Mesenchymal stem cell (in vitro differentiated cells and primary cell): ENCODE data around the gene TMBIM6.

ENCODE experiments used
- DNase-seq: peaks from one replicate; pipeline ENCODE4 v3.0.0-alpha.2; 2013
- H2AFZ ChIP-seq: one replicate; pipeline ENCODE4 v1.6.1; 2013; ENCODE audit warnings: low read depth, mild to moderate bottlenecking, control low read depth, inconsistent platforms, low read length, moderate library complexity
- H2AK5ac ChIP-seq: 2 replicates; pipeline ENCODE4 v1.6.1; 2013; ENCODE audit warnings: low read length, moderate library complexity, mild to moderate bottlenecking, inconsistent platforms; ENCODE audit not compliant: severe bottlenecking
- H2BK120ac ChIP-seq: one replicate; pipeline ENCODE4 v1.6.1; 2013; ENCODE audit warnings: low read depth, mild to moderate bottlenecking, inconsistent platforms, low read length, moderate library complexity
- H2BK12ac ChIP-seq, 2 experiments: one replicate each; pipeline ENCODE4 v1.6.1; 2013; ENCODE audit warnings: inconsistent platforms in 2 of 2, low read length in 2 of 2, mild to moderate bottlenecking in 2 of 2, moderate library complexity in 2 of 2, control low read depth in 1 of 2
- H2BK15ac ChIP-seq: one replicate; pipeline ENCODE4 v1.6.1; 2013; ENCODE audit warnings: mild to moderate bottlenecking, low read depth, inconsistent platforms; ENCODE audit not compliant: poor library complexity, severe bottlenecking
- H2BK5ac ChIP-seq: 2 replicates; pipeline ENCODE4 v1.6.1; 2013; ENCODE audit warnings: low read depth, mild to moderate bottlenecking, low read length, control low read depth, inconsistent platforms; ENCODE audit not compliant: poor library complexity, severe bottlenecking
- H3K14ac ChIP-seq, 2 experiments: one replicate each; pipeline ENCODE4 v1.6.1; 2013; ENCODE audit warnings: inconsistent platforms in 2 of 2, low read length in 2 of 2, control low read depth in 1 of 2, mild to moderate bottlenecking in 1 of 2, moderate library complexity in 1 of 2
- H3K18ac ChIP-seq, 2 experiments: one replicate each; pipeline ENCODE4 v1.6.1; 2013; ENCODE audit warnings: inconsistent platforms in 2 of 2, low read length in 2 of 2, control low read depth in 1 of 2, low read depth in 1 of 2, mild to moderate bottlenecking in 1 of 2
- H3K23ac ChIP-seq, 2 experiments: one replicate each; pipeline ENCODE4 v1.6.1; 2013; ENCODE audit warnings: inconsistent platforms in 2 of 2, low read length in 2 of 2, mild to moderate bottlenecking in 2 of 2, moderate library complexity in 2 of 2, control low read depth in 1 of 2
- H3K27ac ChIP-seq: 2 replicates; pipeline ENCODE4 v1.5.1; 2013; ENCODE audit warnings: mild to moderate bottlenecking, moderate library complexity, low read length, control low read depth, inconsistent platforms; ENCODE audit not compliant: poor library complexity, severe bottlenecking
- H3K27me3 ChIP-seq, 2 experiments: 2 replicates each; pipeline versions ENCODE4 v1.6.1 to v1.7.0; 2013; ENCODE audit warnings: low read length in 2 of 2, mild to moderate bottlenecking in 2 of 2, moderate library complexity in 2 of 2, control low read depth in 1 of 2, inconsistent platforms in 1 of 2; ENCODE audit not compliant: control insufficient read depth in 1 of 2, insufficient read depth in 1 of 2
- H3K36me3 ChIP-seq, 2 experiments: 2 replicates each; pipeline versions ENCODE4 v1.6.1 to v1.7.0; 2013; ENCODE audit warnings: low read length in 2 of 2, control low read depth in 1 of 2, inconsistent platforms in 1 of 2, low read depth in 1 of 2, mild to moderate bottlenecking in 1 of 2; ENCODE audit not compliant: insufficient read depth in 2 of 2, control insufficient read depth in 1 of 2
- H3K4ac ChIP-seq, 2 experiments: one replicate each; pipeline ENCODE4 v1.6.1; 2013; ENCODE audit warnings: inconsistent platforms in 2 of 2, low read length in 2 of 2, mild to moderate bottlenecking in 2 of 2, moderate library complexity in 2 of 2, control low read depth in 1 of 2, low read depth in 1 of 2
- H3K4me1 ChIP-seq: 2 replicates; pipeline ENCODE4 v1.6.1; 2013; ENCODE audit warnings: low read depth, low read length, control low read depth; ENCODE audit not compliant: control insufficient read depth, insufficient read depth
- H3K4me2 ChIP-seq: 2 replicates; pipeline ENCODE4 v1.6.1; 2013; ENCODE audit warnings: low read length, mild to moderate bottlenecking, inconsistent platforms; ENCODE audit not compliant: poor library complexity, severe bottlenecking
- H3K4me3 ChIP-seq, 2 experiments: 2 replicates each; pipeline versions ENCODE4 v1.5.1 to v1.7.0; 2013; ENCODE audit warnings: low read length in 2 of 2, mild to moderate bottlenecking in 2 of 2, control low read depth in 1 of 2, low read depth in 1 of 2; ENCODE audit not compliant: insufficient read depth in 1 of 2
- H3K79me1 ChIP-seq: replicated peaks from 2 replicates; pipeline ENCODE4 v1.6.1; 2013; ENCODE audit warnings: mild to moderate bottlenecking, control low read depth, low read length, inconsistent platforms; ENCODE audit not compliant: poor library complexity, severe bottlenecking
- H3K9ac ChIP-seq: 2 replicates; pipeline ENCODE4 v1.7.0; 2013; ENCODE audit warnings: mild to moderate bottlenecking, low read length, moderate library complexity
- H3K9me3 ChIP-seq: 2 replicates; pipeline ENCODE4 v1.7.0; 2013; ENCODE audit warnings: mild to moderate bottlenecking, low read length; ENCODE audit not compliant: control insufficient read depth
- H4K8ac ChIP-seq: one replicate; pipeline ENCODE4 v1.6.1; 2013; ENCODE audit warnings: inconsistent platforms, mild to moderate bottlenecking, low read length, moderate library complexity
- H4K91ac ChIP-seq: one replicate; pipeline ENCODE4 v1.6.1; 2013; ENCODE audit warnings: mild to moderate bottlenecking, low read length, inconsistent platforms
- WGBS: methylation state at CpG from one replicate; pipeline ENCODE4 v1.1.7; 2013; ENCODE audit warnings: mixed read lengths; 5-methylcytosine and 5-hydroxymethylcytosine counted together

TMBIM6 gene

DNA sequence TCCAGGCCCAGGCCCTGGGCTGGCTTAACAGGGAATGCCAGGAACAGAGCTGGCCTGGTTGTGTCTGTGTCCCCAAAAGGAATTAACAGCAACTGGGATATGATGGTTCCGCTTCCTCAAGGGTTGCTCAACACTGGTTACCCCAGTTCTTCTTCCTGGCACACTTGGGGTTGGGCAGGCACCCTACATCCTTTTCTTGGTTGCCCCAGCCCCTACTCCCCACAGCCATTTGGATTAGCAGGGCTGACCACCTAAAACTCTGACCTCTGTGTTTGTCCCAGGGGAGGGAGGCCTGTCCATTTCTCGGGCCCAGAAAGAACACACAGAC lies 56.1 kb downstream of the TMBIM6 start:
- Histone ChIP-seq H2BK120ac (no peak overlapping the region), H3K9me3 (no peaks in the 10 kb centered on the region), H2AK5ac (no peak overlapping the region), H3K79me1 (peaks cover 38% of the 10 kb centered on the region), H2BK15ac (no peak overlapping the region), H3K4me3 (no peak overlapping the region), H3K9ac (no peak overlapping the region), H4K8ac (no peak overlapping the region), H2BK12ac (no peak overlapping the region), H3K4me1 (peaks cover 2% of the 10 kb centered on the region), H2BK5ac (no peak overlapping the region), H3K23ac (no peak overlapping the region), H3K27me3 (no peaks in the 10 kb centered on the region), H3K27ac (no peak overlapping the region), H3K4ac (no peak overlapping the region), H2AFZ (no peak overlapping the region), H3K14ac (no peak overlapping the region), H3K4me2 (no peak overlapping the region), H3K18ac (no peak overlapping the region), H4K91ac (no peak overlapping the region), H3K36me3 (peaks cover 91% of the 10 kb centered on the region in 2 experiments)
- 93% methylated on average over 2 of the region's 2 CpGs for WGBS
- no peak for DNase-seq

DNA sequence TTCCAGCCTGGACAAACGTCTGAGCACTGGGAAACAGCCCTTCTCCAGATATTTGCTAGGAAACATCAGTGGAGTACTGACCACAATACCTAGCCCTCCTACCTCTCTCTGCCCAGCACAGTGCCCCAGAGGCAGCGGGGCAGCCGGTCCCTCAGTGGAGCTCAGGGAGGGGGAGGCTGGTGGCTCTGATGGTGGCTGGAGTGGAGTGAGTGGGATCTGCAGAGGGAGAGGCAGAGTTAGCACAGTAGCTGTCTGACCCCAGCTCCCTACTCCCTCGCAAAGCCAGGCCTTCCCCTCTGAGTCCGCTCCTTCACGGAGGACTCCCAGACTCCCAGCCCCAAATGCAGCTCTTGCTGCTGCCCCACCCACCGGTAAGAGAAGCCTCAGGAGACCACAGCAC lies 56.9 kb downstream of the TMBIM6 start:
- Histone ChIP-seq H3K27ac (no peak overlapping the region), H2BK120ac (no peak overlapping the region), H3K9ac (no peak overlapping the region), H3K4me1 (peaks cover 2% of the 10 kb centered on the region), H3K4me2 (no peak overlapping the region), H3K4ac (no peak overlapping the region), H2BK5ac (no peak overlapping the region), H3K14ac (no peak overlapping the region), H3K27me3 (no peaks in the 10 kb centered on the region), H2BK15ac (no peak overlapping the region), H2AFZ (no peak overlapping the region), H3K79me1 (peaks cover 39% of the 10 kb centered on the region), H2AK5ac (no peak overlapping the region), H3K36me3 (peaks cover 91 to 93% of the 10 kb centered on the region in 2 experiments), H3K4me3 (no peak overlapping the region), H4K91ac (no peak overlapping the region), H3K9me3 (no peaks in the 10 kb centered on the region), H2BK12ac (no peak overlapping the region), H4K8ac (no peak overlapping the region), H3K23ac (no peak overlapping the region), H3K18ac (no peak overlapping the region)
- 98% methylated on average over 5 of the region's 7 CpGs for WGBS
- DNase-seq = no peak

DNA sequence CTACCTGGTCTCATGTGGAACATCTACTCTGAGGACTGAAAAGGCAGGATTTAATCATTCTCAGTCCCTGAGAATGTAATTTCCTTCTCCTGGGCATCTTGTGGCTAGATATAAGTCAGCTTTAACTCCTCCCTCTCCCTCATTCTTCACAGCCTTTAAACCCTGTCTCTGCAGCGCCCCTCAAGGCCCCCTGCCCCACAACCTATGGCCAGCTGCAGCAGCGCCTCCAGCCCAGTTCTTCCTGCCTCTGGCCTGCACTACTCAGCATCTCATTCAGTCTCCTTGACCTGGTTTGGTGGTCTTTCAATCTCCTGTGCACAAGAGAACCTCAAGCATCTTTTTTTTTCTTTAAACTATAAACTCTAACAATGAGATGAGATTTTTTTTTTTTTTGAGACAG lies 57.6 kb downstream of the TMBIM6 start:
- no peak overlapping the region for H3K23ac ChIP-seq
- H3K9ac ChIP-seq = no peak overlapping the region
- H2AFZ ChIP-seq = no peak overlapping the region
- no peak overlapping the region for H3K4me2 ChIP-seq
- H2BK12ac ChIP-seq = no peak overlapping the region
- no peaks in the 10 kb centered on the region for H3K27me3 ChIP-seq
- no peak for DNase-seq
- H2BK5ac ChIP-seq = no peak overlapping the region
- H2BK15ac ChIP-seq = no peak overlapping the region
- WGBS = 84% methylated on average over 2 of the region's 2 CpGs
- H3K79me1 ChIP-seq = peaks cover 41% of the 10 kb centered on the region
- no peak overlapping the region for H2AK5ac ChIP-seq
- no peak overlapping the region for H3K18ac ChIP-seq
- no peak overlapping the region for H3K27ac ChIP-seq
- no peak overlapping the region for H4K8ac ChIP-seq
- H3K4me1 ChIP-seq = peaks cover 2% of the 10 kb centered on the region
- H3K14ac ChIP-seq = no peak overlapping the region
- H3K36me3 ChIP-seq = peaks cover 91 to 93% of the 10 kb centered on the region in 2 experiments
- no peak overlapping the region for H4K91ac ChIP-seq
- H2BK120ac ChIP-seq = no peak overlapping the region
- no peaks in the 10 kb centered on the region for H3K9me3 ChIP-seq
- H3K4me3 ChIP-seq = no peak overlapping the region
- H3K4ac ChIP-seq = no peak overlapping the region

DNA sequence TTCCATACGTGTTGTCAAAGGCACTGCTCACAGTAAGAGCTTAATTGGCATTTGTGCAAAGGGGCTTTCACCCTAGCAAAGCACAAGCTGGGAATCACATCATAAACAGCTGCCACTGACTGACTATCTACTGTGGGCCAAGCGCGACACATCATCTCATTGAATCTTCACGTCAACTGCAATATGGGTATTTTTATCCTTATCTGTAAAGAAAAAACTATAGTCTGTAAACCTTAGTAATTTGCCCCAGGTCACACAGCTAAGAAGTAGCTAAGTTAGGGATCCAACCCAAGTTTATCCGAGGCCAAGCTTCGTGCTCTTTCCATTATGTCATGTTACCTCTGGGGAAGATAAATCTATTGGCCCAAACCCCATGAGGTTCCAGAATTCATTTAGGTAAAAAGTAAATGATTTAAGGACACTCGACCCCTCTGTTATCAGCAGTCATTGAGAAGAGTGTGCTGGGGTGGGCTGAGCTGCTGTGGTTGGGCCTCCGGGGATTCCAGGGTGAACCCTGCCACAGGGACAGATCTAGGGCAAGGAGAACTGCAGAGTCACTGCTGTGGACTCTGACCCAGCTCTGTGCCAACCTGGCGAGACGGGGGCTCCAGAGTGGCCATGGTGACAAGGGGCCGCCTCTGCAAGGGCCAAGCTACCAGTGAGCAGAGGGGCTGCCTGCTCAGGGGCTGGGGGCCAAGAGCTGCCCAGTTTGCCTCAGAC lies 59.2 kb downstream of the TMBIM6 start:
- Histone ChIP-seq H2AFZ (no peak overlapping the region), H2BK12ac (no peak overlapping the region), H3K4me1 (peaks cover 2% of the 10 kb centered on the region), H2BK120ac (no peak overlapping the region), H3K18ac (no peak overlapping the region), H3K14ac (no peak overlapping the region), H4K8ac (no peak overlapping the region), H3K4ac (no peak overlapping the region), H3K9me3 (no peaks in the 10 kb centered on the region), H2BK5ac (no peak overlapping the region), H2AK5ac (no peak overlapping the region), H3K27ac (no peak overlapping the region), H3K9ac (no peak overlapping the region), H3K4me2 (no peak overlapping the region), H3K79me1 (peaks cover 52% of the 10 kb centered on the region), H3K27me3 (no peaks in the 10 kb centered on the region), H4K91ac (no peak overlapping the region), H2BK15ac (no peak overlapping the region), H3K4me3 (no peak overlapping the region), H3K23ac (no peak overlapping the region), H3K36me3 (peaks cover 89 to 93% of the 10 kb centered on the region in 2 experiments)
- 98% methylated on average over 8 of the region's 11 CpGs for WGBS
- DNase-seq = no peak
